HS-5 (cell line): ENCODE measurements around the gene KIF5A.

Experiments used
- DNase-seq: peaks from one replicate; pipeline ENCODE4 v3.0.0-alpha.2; 2012; ENCODE audit warnings: low read depth

The KIF5A gene

DNA sequence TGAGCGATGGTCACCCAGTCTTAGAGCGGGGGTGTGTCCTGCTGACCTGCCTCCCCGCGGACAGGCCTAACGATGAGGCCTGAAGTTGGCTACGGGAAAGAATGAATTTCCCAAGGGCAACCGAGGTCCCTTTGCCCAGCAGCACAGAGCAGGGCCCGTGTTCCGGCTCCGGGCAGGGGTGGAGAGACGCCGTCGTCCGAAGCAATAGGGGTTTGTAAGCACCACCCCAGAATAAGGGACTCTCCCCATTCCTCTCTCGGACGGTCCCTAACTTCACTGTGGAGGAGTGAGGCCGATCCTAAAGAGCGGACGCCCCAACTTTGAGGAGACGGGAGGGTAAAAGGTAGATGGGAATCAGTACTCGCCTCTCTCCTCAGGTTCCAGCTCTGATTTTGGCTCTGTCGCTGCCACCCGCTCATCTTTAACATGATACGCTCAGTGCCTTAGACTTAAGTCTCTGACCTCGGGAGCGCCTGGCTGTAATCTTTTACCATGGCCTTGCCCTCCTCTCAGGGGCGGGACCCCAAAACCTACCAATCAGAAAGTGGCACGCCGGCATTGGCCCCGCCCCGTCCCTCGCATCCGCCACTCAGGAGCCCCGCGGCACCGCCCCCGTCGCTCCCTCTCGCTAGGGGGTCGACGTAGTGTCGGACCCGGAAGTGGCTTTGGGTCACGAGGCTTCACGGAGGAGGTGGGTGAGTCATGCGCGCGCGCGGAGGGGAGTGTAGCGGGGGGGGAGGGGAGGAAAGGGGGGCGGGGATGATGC is 29.6 kb upstream of the KIF5A start, which contains the start of gene DDIT3:
Gene DDIT3 (minus strand): TSS at position 462 of the 766 bp plus-strand sequence. CDS start 3,108 bp downstream, outside the sequence.
- peak; percentile 88 for DNase-seq

DNA sequence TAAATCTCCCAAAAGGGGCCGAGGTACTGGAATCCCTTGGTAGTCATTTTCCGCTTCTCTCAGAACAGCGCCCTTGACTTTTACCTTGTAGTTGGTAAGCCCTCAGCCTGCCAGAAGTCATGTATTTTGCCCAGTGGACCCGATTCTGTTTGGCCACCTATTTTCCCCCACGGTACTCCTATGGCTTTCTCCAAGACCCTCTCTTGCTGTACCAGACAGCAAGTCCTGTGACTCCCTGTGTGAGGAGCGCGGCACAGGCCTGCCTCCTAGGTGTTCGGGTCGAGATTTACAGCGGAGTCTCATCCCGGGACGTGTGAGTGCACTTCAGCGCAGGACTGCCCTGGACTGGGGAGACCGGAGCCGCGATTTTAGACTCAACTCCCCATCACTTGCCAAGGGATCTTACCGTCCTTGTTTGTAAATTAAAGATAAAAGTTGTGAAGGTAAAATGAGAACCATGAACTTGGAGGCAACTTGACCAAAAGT is 28.3 kb upstream of the KIF5A start:
- DNase-seq, result no peak

DNA sequence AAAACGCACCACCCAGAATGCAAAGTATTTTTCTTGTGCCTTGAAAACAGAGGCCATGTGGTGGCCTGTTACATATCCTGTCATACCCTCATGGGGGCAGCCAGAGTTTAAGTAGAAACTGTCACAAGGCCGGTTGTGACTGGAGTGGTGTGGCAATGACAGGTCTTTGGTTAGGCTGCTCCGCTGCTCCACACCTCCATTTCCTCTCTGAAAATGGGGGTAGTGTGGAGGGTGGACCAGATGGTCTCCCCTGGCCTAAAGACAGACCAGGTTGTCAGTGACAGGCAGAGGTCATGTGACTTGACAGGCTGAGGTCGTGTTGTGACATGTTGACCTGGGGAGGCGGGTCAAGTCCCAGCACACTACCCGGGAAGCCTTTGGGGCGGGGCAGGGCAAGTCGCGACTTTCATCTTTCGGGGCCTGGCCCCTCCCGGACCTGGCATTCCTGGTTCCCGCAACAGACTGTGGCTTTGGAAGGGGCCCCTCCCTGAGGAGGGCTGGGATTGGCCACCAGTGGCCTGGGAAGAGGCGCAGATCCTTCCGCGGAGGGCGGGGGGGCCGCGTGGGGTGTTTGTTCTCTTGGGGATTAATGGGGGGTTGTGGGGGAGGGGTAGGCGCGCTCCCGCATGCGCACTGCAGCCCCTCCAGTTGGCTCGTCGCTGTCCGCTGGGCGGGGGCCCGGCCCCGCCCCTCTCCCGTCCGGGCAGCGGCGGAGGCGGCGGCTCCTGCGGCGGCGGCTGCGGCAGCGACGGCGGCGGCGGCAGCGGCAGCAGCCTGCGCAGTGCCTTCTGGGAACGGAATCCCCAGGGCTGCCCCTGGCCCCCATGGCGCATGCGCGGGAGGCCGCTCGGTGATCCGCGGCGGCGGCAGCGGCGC is 27.6 kb upstream of the KIF5A start, which contains the start of gene MBD6:
Gene MBD6 (plus strand): TSS at position 814 of the 876 bp plus-strand sequence. CDS start 1,480 bp downstream, outside the sequence.
- peak; percentile 74 for DNase-seq

DNA sequence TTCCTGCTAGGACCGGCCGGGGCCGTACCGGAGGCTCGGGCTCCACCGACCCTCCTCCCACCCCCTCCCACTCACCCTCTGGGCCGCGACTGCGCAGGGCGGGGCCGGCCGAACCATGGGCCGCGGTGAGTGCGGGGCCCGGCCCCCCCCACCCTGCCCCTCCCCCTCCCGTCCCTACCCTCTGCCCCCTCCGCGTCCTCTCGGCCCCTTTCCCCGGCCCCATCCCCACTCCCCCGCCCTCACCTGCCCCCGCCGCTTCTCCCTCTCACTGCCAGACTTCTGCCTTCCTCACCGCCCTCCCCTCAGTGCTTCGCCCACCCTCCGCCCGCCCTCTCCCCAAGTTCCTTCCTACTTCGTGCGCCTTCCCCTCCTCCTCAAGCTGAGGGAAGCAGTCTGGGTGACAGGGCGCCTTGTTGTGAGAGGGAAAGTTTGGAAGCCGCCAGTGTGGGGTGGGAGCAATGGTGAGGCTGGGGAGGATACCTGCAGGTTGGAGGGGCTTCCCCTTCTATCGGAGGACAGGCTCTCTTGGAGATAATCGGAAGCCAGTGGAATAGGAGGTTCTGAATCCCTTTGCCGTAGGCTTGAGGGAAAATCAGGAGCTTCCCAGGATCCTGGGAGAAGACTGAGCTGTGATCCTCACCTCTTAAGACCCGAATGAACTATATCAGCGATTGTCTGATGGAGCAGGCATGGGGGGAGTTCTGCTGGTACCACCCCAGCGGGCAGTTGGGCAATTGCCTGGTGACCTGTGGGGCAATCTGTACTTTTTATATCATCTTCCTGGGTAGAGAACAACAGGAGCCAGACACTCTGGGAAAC is 26.7 kb upstream of the KIF5A start:
- DNase-seq, result no peak

DNA sequence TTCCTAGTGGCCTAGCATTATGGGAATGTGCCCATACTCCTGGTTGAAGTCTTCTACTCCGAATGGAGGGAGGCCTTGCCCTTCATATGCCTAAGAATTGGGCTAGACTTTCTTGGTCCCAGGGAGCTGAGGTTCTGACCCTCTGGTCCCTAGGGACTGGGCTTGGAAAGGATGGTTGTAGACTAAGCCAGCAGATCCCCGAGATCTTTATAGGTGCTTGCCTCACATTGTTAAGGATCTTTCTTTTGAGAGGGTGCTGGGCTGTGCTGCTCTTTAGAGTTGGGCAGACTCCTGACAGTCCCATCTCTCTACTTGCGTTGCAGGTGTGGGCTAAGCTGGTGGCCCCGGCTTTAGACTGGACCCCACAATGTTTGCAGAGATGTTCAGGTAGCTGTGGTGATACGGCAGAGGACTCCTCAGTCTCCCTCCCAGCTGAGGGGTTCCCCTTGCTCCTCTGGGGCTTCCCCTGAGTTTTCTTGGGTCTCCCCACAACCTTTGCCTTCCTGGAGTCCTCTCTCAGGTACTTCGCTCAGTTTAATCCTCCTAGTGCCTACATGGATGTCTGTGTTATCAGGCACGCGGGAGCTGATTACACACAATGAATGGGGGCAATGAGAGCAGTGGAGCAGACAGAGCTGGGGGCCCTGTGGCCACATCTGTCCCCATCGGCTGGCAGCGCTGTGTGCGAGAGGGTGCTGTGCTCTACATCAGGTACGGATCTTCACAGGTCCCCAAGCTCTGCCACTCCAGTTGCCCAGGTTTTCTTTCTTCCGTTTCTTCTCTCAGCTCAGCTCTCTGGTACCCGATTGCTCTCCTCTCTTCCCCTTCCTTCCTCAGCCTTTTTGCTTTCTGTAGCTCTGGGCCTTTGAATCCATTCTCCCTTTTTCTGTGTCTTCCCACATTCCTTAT is 25.9 kb upstream of the KIF5A start:
- DNase-seq, result no peak

DNA sequence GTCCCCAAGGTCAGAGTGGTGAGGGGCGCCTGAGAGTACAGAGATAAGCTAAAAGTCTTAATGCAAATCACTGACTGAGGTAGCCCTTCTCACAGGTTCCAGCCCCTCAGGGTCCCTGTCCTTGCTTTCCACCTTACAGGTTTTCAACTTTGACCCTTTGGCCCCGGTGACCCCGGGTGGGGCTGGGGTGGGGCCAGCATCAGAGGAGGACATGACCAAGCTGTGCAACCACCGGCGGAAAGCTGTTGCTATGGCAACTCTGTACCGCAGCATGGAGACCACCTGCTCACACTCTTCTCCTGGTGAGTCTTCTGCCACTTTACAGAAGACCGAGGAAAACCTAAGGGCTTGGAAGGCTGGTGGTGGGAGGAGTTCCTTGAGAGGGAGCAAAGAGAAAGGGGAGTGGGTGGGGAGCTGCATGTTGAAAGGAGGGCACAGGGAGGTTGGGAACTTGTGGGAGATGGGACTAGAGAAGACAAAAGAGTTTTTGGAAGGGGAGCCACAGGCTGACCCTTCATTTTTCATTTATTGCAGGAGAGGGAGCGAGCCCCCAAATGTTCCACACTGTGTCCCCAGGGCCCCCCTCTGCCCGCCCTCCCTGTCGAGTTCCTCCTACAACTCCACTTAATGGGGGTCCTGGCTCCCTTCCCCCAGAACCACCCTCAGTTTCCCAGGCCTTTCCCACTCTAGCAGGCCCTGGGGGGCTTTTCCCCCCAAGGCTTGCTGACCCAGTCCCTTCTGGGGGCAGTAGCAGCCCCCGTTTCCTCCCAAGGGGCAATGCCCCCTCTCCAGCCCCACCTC is 24.8 kb upstream of the KIF5A start:
- no peak for DNase-seq

DNA sequence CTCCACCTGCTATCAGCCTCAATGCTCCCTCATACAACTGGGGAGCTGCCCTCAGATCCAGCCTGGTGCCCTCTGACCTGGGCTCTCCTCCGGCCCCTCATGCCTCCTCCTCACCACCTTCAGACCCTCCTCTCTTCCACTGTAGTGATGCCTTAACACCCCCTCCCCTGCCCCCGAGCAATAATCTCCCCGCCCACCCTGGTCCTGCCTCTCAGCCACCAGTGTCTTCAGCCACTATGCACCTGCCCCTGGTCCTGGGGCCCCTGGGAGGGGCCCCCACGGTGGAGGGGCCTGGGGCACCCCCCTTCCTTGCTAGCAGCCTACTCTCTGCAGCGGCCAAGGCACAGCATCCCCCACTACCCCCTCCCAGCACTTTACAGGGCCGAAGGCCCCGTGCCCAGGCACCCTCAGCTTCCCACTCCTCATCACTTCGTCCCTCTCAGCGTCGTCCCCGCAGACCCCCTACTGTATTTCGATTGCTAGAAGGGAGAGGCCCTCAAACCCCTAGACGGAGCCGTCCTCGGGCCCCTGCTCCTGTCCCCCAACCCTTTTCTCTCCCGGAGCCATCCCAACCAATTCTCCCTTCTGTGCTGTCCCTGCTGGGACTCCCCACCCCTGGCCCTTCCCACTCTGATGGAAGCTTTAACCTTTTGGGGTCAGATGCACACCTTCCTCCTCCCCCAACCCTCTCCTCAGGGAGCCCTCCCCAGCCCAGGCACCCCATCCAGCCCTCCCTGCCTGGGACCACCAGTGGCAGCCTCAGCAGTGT is 24.0 kb upstream of the KIF5A start:
- DNase-seq, result no peak

DNA sequence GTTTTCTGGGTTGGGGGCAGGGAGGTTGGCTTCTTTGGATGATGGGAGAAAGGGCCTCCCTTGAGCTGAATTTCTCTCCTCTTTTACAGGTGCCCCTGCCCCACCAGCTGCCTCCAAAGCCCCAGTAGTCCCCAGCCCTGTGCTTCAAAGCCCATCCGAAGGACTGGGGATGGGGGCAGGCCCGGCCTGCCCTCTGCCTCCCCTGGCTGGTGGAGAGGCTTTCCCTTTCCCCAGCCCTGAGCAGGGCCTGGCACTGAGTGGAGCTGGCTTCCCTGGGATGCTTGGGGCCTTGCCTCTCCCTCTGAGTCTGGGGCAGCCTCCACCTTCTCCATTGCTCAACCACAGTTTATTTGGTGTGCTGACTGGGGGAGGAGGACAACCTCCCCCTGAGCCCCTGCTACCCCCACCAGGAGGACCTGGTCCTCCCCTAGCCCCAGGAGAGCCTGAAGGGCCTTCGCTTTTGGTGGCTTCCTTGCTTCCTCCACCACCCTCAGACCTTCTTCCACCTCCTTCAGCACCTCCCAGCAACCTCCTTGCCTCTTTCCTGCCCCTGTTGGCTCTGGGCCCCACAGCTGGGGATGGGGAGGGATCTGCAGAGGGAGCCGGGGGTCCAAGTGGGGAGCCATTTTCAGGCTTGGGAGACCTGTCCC is 23.2 kb upstream of the KIF5A start:
- DNase-seq, result no peak

DNA sequence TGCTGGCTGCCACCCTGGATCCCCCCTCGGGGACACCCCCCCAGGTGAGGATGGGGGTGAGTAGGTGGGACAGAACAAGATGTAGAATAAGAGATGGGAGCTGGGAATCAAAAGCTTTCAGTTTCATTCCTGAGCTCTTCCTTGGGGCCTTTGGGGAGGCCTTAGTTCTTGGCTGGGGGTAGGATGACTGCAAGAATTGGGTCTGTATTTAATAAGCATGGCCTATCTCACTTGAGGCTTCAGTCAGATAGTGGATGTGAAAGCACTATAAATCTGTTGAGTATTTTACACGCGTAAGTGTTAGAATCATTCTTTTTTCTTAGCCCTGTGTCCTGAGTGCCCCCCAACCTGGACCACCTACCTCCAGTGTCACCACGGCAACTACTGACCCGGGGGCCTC is 22.7 kb upstream of the KIF5A start:
- DNase-seq, result no peak

DNA sequence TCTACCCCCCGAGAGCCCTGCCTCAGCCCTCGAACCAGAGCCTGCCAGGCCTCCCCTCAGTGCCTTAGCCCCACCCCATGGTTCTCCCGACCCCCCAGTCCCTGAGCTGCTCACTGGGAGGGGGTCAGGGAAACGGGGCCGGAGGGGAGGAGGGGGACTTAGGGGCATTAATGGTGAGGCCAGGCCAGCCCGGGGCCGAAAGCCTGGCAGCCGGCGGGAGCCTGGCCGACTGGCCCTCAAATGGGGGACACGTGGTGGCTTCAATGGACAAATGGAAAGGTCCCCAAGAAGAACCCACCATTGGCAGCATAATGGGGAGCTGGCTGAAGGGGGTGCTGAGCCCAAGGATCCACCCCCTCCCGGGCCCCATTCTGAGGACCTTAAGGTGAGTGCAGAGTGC is 21.7 kb upstream of the KIF5A start:
- DNase-seq, result no peak

DNA sequence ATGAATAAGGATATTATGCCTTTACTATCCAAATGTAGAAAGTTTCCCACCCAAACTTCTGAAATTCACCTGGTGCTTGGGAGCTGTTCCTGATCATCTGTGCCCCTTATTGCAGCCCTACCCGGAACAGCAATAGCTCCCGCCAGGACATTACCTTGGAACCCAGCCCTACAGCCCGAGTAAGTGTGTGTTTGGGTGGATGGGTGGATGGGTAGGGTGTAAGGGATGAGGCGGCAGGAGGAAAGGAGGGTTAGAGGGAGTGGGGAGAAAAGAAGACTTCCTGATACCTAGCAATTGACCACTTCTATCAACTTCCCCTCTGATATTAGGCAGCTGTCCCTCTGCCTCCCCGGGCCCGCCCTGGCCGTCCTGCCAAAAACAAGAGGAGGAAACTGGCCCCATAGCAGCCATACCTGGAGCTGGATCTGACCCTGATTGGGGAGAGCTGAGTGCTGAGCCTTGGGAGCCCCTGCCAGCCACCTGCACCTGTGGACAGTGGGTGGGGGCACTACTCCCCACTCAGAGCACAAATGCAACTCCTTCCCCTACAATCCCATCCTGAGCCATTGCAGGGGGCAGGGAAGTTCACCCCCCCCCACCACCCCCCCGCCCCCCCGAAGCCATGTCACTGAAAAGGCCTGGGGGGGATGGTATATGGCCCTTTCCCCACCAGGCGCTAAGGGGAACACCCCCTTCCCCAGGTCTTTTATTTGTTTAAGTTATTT is 20.9 kb upstream of the KIF5A start:
- DNase-seq, result no peak

DNA sequence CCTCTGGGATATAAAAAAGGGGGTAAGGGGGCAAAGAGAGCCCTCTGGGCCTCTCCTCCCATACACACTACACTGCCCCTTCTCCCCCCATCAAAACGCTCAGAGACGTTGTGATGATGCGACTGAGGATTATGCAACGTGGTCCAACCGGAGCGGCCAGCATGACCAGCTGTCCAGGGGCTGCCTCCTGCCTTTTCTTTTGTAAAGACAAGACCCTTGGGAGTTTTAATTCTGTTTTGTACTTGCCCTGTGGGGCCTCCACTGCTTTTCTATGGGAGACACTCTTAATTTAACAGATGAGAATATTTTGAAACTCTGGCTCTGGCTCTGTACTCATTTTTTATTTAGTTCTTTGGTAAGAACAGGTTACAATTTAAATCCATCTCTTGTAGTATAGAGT is 20.0 kb upstream of the KIF5A start:
- no peak for DNase-seq

DNA sequence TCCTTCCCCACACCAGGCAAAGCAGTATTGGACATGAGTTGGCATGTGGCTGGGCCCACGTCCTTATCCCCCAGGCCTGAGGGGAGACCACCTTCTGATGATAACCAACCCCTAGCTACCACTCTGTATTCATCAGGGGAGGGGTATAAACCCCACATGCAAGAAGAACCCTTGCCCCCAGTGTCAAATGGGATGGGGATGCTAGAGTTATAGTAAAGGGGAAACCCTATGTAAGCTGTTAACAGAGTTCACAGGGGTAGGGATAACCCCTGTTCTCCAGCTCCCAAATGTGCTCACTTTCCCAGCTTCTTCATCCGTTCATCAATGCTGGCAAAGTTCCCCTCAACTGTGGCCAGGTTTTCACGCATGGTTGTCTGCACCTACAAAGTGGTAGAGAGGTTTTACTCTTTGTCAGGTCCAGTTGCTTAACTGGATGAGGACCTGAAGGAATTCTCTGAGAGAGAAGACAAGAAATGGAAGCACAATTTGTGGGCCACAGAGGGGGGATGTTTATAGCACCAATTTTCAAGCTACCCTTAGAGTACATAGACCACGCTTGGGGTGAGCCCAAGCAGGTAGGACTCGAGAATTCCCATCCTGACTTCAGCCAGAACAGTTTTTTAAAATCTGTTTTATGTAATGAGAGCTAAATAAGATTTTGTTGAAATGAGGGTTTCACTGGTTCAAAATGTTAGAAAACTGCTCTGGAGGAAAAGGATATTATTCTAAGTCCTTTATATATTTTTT is 19.3 kb upstream of the KIF5A start:
- no peak for DNase-seq

DNA sequence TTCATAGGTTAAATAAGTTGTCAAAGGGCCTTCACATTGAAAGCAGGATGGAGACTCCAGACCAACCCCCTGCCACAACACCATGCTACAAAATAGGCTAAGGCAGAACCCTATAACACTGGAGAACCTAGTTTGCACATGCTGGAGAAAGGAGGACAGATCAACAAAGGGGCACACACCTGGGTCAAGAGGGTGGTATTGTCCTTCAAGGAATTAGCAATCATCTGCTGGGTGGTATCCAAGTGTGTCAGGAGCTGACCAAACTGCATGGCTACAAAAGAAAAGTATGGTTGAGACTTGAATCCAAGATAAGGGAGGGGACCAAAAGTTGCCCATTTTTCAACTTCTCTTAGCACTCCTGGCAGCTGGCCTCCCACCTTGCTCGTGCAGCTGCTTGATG is 18.0 kb upstream of the KIF5A start:
- no peak for DNase-seq

DNA sequence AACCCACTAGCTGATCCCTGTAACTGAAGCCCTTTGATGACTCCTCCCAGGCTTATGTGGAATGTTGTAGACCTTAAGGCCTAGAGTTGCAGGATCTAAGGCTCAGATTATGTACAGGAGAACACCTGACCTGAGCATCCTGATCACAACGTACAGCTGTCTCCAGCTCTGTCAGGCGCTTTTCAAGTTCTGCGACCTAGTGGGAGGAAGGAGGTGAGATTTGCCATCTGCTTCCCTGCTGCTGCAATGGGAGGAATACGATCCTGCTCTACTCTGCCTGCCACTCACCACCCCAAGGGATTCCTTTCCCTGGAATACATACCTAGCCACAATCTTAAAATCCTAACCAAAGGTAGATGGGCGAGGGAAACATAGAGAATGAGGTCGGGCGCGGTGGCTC is 16.7 kb upstream of the KIF5A start:
- DNase-seq, result no peak

DNA sequence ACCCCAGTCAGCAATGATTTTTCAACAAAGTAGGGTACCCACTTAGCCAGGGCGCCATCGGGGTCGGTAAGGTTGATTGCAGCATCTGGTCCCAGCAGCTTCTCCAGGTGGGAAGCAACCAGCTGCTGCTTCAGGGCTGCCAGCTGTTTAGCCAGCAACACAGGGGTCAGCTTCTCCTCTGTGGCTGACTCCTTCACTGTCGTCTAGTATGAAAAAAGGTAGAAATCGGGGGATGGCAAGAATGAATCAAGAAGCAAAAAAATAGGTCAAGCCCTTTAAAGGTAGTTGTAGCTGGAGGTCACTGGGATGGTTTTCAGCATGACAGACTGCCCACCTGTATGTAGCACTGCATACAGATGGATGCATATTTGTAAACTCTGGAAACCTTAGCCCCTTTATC is 15.6 kb upstream of the KIF5A start:
- DNase-seq, result no peak

DNA sequence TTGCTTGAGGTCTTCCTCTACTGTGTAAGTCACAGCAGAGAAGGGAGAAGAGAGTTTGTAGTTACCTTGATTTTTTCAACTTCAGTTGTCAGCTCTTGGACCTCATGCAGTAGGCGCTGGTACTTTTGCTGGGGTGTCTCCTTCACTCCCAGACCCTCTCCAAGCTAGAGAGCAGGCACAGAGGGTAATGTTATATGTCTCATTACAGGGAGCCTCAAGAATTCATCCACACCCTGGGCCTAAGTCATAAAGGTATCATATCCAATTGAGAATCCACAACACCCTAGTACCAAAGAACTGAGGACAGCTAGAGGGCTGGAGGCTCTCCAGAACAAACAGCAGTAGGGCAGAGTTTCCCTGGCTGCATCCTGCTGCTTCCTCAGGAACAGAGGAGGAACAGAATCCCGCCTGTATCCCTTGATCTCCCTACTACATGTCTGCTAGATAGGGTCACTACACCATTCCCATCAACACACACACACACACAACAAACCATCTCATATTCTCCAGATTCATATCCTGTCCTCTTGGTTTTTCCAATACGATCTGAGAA is 14.8 kb upstream of the KIF5A start:
- no peak for DNase-seq
